Esophagus squamous epithelium (tissue), 4 donors: ENCODE data around the gene CAV3.

Source experiments
- CTCF ChIP-seq, 6 experiments: fragments of 450-650 bp in 4 of 6; fragments of 200-600 bp in 2 of 6; sonication (generic) in 2 of 6; IDR thresholded peaks; one replicate each; pipeline ENCODE4 v1.5.1; 2016 to 2019; ENCODE audit warnings: antibody characterized with exemption in 6 of 6, mild to moderate bottlenecking in 4 of 6, moderate library complexity in 4 of 6
- POLR2A ChIP-seq, 4 donors: fragments of 450-650 bp; IDR thresholded peaks; one replicate each; pipeline ENCODE4 v1.6.1; 2017; ENCODE audit warnings: antibody characterized with exemption in 4 of 4, mild to moderate bottlenecking in 4 of 4, moderate library complexity in 3 of 4

- TF ChIP-seq CTCF (IDR thresholded peaks at IDR 0.05), result no peak
- no peak for TF ChIP-seq POLR2A (IDR thresholded peaks at IDR 0.05)
Observed at GRCh38 chr3:8764528-8764927, 30.9 kb downstream of the CAV3 start.
